ENCODE data around the gene MTPN.

Gene MTPN

GRCh38 chr7:135991322-135991721 is 14.2 kb upstream of the MTPN start:
- TF ChIP-seq, protein P1, sequence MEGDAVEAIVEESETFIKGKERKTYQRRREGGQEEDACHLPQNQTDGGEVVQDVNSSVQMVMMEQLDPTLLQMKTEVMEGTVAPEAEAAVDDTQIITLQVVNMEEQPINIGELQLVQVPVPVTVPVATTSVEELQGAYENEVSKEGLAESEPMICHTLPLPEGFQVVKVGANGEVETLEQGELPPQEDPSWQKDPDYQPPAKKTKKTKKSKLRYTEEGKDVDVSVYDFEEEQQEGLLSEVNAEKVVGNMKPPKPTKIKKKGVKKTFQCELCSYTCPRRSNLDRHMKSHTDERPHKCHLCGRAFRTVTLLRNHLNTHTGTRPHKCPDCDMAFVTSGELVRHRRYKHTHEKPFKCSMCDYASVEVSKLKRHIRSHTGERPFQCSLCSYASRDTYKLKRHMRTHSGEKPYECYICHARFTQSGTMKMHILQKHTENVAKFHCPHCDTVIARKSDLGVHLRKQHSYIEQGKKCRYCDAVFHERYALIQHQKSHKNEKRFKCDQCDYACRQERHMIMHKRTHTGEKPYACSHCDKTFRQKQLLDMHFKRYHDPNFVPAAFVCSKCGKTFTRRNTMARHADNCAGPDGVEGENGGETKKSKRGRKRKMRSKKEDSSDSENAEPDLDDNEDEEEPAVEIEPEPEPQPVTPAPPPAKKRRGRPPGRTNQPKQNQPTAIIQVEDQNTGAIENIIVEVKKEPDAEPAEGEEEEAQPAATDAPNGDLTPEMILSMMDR (IDR thresholded peaks at IDR 0.05; ENCODE audit: low read length, missing control alignments), result no peak
- no peak for DNase-seq (ENCODE audit: low read depth)
- no peak overlapping the region for H3K4me3 ChIP-seq (replicated peaks; ENCODE audit: low read depth, low read length)

- H3K4me3 ChIP-seq (replicated peaks; ENCODE audit: low read depth, low read length), result no peak overlapping the region
- DNase-seq (ENCODE audit: low read depth), result no peak
- TF ChIP-seq, protein P1 (IDR thresholded peaks at IDR 0.05; ENCODE audit: low read length, missing control alignments), result no peak
These were observed 13.1 kb upstream of the MTPN start for GRCh38 chr7:135990258-135990657.

DNA sequence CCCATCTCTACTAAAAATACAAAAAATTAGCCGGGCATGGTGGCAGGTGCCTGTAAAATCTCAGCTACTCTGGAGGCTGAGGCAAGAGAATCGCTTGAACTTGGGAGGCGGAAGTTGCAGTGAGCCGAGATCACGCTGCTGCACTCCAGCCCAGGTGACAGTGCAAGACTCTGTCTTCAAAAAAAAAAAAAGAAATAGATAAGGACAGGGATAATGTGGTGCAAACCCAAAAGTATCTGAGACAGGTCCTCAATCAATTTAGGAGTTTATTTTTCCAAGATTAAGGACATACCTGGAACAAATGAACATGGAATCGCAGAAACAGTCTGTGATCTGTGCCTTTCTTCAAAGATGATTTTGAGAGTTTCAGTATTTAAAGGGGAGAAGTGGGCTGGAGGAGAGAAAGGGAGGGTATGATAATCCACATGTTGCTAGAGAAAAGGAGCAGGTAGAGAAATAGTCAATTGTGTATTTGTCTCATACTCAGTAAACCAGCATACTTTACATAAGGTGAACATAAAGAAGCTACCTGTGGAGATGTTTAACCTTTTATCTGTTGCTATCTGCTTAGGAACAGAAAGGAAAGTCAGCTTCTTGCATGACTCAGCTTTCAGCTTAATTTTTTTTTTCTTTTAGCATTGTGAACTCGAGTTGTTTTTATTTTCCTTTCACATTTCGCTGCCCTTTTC is 4.9 kb upstream of the MTPN start:
- TF ChIP-seq, protein P1 (IDR thresholded peaks at IDR 0.05; ENCODE audit: low read length, missing control alignments), result no peak
- H3K4me3 ChIP-seq (replicated peaks; ENCODE audit: low read depth, low read length), result no peak overlapping the region
- no peak for DNase-seq (ENCODE audit: low read depth)

- TF ChIP-seq, protein P1 (IDR thresholded peaks at IDR 0.05; ENCODE audit: low read length, missing control alignments), result no peak
- DNase-seq (ENCODE audit: low read depth), result peak; percentile 55
- peak overlapping the region; percentile 16 for H3K4me3 ChIP-seq (replicated peaks; ENCODE audit: low read depth, low read length)
These were observed 3.6 kb upstream of the MTPN start for GRCh38 chr7:135980665-135981180.

DNA sequence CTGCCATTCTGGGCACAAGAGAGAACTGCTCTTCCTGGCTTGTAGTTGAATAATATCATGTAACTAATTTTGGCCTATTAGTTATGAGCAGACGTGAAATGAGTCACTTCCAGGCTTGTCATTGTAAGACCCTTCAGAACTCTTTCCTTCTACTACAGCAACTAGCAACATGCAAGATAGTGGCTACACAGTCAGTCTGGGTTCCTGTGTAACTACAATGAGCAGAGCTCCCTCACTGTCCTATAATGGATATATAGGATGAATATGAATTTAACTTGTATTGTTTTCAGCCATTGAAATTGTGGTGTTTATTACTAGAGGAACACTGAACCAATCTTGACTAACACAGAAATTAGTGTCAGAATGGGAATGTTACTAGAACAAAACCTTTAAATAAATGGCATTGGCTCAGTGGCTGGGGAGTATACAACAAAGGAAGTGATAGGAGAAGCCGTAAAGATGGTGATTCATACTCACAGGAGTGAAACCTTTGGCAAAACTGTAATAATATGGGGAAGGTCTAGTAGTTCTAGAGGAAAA is 2.9 kb upstream of the MTPN start:
- TF ChIP-seq, protein P1 (IDR thresholded peaks at IDR 0.05; ENCODE audit: low read length, missing control alignments), result no peak
- H3K4me3 ChIP-seq (replicated peaks; ENCODE audit: low read depth, low read length), result no peak overlapping the region
- DNase-seq (ENCODE audit: low read depth), result peak; percentile 76

- H3K4me3 ChIP-seq (replicated peaks; ENCODE audit: low read depth, low read length), result no peak overlapping the region
- TF ChIP-seq, protein P1 (IDR thresholded peaks at IDR 0.05; ENCODE audit: low read length, missing control alignments), result no peak
- no peak for DNase-seq (ENCODE audit: low read depth)
These were observed 2.4 kb upstream of the MTPN start for GRCh38 chr7:135979471-135980011.
